HG02970 (cell line): ENCODE data around the gene GCNT2.
"Not testable (repeated sequence)": the region's sequence is repeated elsewhere in the genome, so short reads cannot be mapped to it uniquely, and the experiment has no call there.

Experiments used
- ATAC-seq: cut with Tn5 transposase; IDR thresholded peaks from one replicate; pipeline ENCODE4 v1.9.1; 2021; ENCODE audit warnings: mild to moderate bottlenecking, moderate library complexity, moderate number of reproducible peaks; ENCODE audit not compliant: unreplicated experiment, low FRiP score

Gene GCNT2

DNA sequence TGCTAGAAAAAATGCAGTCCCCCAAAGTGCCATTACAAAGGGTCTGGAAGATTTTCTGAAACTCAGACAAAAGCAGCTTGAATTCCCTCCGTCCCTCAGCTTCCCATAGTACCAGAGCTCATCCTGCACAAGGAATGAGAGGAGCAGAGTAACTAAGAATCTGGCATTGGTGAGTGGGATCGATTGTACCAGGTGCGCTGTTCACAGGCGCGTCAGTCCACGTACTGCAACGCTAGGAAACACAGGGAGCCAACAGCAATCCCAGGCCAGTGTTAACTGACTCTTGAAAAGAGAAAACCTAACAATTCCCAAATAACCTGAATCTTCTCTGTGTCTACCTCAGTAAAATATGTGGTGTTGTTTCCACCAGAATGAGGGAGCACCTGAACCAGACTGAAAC lies 77.9 kb downstream of the GCNT2 start:
- ATAC-seq, result no peak

DNA sequence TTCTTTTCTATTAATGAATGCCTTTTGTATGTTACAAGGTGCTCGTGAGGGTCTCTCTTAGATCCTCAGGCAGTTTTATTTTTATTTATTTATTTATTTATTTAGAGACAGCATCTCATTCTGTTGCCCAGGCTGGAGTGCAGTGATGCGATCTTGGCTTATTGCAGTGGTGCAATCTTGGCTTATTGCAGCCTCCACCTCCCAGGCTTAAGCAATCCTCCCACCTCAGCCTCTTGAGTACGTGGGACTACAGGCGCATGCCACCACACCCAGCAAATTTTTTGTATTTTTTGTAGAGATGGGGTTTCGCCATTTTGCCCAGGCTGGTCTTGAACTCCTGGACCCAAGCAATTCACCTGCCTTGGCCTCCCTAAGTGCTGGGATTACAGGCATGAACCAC lies 79.5 kb downstream of the GCNT2 start:
- ATAC-seq, result not testable (repeated sequence)

GRCh38 chr6:10603219-10603618 lies 82.1 kb downstream of the GCNT2 start:
- ATAC-seq, result no peak

GRCh38 chr6:10609038-10609437 lies 87.9 kb downstream of the GCNT2 start:
- no peak for ATAC-seq

- no peak for ATAC-seq
These were observed 89.1 kb downstream of the GCNT2 start for GRCh38 chr6:10610289-10610688.

GRCh38 chr6:10612161-10612560 lies 91.0 kb downstream of the GCNT2 start:
- ATAC-seq, result no peak

- ATAC-seq, result no peak
These were observed 91.9 kb downstream of the GCNT2 start for GRCh38 chr6:10613077-10613476.

DNA sequence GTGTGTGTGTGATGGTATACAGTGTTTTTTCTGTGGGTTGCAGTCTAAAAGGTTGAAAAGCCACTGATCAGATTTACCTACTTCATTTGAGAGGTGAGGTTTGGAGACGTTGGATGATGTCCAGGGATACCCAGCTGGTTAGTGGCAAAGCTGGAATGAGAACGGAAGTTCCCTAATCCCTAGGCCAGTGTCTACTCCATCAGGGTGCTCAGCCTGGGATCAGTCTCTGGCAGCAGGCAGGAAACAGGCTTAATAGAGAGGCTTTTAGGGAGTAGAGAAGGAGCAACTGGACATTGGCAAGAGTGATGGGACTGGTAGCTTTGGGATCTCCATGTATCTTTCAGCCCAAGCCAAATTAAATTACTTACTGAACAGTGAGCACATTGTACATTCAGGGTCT lies 92.6 kb downstream of the GCNT2 start:
- ATAC-seq, result no peak

DNA sequence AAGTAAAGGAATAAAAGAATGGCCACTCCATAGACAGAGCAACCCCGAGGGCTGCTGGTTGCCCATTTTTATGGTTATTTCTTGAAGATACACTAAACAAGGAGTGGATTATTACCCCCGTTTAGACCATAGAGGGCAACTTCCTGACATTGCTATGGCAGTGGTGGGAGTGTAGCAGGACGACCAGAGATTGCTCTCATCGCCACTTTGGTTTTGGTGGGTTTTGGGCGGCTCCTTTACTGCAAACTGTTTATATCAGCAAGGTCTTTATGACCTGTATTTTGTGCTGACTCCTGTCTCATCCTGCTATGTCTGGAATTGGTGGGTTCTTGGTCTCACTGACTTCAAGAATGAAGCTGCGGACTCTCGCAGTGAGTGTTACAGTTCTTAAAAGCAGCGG lies 94.5 kb downstream of the GCNT2 start:
- no peak for ATAC-seq

- not testable (repeated sequence) for ATAC-seq
These were observed 95.1 kb downstream of the GCNT2 start for GRCh38 chr6:10616266-10616665.

GRCh38 chr6:10617008-10617696 lies 96.0 kb downstream of the GCNT2 start:
- no peak for ATAC-seq

GRCh38 chr6:10618409-10618808 lies 97.3 kb downstream of the GCNT2 start:
- no peak for ATAC-seq

GRCh38 chr6:10621213-10621612 lies 100.1 kb downstream of the GCNT2 start:
- ATAC-seq, result no peak

DNA sequence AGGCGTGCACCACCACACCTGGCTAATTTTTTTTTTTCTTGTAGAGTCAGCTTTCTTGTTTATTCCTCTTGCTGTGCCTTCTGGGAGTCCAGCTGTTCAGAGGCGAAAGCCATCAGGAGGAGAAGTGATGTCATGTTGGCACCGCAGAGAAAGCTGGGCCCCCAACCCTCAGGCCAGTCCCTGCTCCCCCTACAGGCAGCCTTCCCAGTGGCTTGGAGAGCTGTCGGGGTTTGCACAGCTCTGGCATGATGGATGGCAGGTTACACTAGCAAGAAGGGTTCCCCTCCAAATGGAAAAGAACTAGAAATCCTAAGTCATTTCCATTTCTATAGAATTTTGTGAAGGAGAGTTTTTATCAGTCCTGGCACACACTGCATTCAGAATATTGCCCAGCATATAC lies 100.7 kb downstream of the GCNT2 start:
- ATAC-seq, result no peak

DNA sequence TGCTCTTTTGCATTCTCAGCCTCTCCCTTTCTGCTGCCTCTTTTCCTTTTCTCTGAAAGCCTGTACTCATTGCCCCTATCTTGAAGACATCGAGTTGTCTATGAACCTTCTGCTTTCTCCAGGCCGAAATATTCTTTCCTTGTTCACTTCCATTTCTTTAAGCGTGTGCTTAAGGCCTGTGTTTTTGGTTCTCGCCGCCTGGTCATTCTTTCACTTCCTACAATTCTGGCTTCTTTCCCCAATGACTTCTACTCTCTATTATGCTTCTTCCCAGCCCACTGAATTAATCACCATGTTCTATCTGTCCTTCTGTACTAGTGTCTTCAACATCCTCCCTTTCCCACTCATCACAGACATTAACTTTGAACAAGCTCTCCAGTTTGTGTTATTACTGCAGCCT lies 103.7 kb downstream of the GCNT2 start:
- ATAC-seq, result no peak

DNA sequence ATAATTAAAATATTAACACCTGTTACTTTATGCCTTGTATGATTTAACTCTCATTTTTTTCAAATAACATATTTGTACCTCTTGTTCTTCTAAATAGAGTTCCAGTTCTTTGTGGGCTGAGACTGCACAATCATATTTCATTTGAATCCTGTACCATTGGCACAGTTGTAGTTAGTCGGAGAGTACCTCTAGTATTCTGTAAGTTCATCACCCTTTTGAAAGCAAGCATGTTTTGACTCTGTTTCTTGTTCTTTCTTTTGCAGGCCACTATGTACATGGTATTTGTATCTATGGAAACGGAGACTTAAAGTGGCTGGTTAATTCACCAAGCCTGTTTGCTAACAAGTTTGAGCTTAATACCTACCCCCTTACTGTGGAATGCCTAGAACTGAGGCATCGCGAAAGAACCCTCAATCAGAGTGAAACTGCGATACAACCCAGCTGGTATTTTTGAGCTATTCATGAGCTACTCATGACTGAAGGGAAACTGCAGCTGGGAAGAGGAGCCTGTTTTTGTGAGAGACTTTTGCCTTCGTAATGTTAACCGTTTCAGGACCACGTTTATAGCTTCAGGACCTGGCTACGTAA lies 105.1 kb downstream of the GCNT2 start:
- ATAC-seq, result no peak

GRCh38 chr6:10627800-10628199 lies 106.6 kb downstream of the GCNT2 start:
- no peak for ATAC-seq

DNA sequence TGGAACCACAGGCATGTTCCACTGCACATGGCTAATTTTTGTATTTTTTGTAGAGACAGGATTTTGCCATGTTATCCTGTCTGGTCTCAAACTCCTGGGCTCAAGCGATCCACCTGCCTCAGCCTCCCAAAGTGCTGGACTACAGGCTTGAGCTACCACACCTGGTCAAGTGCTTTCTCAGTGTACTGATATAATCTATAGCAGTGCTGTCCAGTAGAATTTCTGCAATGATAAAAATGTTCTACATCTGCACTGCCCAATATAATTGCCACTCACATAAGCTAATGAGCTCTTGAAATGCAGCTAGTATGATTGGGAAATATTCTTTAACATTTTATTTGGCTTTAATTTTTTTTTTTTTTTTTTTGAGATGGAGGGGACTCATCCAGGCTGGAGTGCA lies 109.0 kb downstream of the GCNT2 start:
- no peak for ATAC-seq

DNA sequence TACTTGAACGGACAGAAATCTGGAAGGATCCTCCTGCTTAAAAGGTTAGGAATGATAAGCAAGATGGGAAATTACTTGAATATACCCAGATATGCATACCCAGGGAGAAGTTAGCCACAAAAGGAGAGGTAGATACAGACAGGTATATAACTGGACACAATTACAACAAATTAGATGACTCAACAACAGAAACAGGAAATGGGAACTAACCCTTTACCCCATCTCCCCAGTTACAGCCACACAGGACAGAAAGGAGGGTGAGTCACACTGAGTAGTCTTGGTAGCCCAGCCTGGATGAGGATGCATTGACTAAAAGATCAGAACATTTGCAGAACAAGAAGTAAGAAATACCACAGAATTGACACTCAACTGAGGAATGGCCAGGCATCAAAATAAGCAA lies 112.1 kb downstream of the GCNT2 start:
- peak; percentile 79 for ATAC-seq

- no peak for ATAC-seq
These were observed 119.3 kb downstream of the GCNT2 start for GRCh38 chr6:10640412-10640811.

DNA sequence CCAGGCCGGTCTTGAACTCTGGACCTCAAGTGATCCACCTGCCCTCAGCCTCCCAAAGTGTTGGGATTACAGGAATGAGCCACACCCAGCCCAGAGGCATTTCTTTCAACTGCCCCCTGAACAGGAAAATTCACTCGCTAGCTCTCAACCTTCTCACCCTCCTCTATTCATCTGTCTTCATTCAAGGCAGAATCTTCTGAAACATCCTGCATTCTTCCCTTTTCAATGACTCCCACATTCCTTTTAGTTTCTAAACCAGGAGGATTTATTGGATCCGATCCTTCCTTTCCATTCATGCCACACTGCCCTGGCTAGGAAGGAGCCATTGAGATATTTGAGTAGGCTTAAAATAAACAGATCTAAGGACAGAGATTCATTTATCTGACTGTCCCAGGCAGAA lies 120.4 kb downstream of the GCNT2 start:
- ATAC-seq, result no peak

DNA sequence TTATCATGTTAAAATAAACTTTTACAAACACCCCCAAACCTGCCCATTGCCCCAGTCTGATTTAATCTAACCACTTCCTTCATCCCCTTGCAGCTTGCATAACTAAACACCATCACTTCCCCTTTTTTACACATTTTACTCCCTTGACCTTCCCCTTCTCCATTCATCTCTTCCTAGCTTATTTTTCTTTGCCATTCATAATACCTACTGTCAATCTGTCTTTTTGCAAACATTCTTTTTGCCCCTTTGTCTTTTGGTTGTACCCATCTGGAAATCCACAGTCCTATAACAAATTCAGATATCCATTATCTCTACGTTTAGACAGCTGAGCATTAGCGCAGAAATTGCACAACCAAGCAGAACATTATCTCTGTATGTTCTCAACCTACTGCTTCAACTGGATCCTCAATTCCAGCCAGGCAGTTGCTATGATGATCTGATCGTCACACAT lies 122.1 kb downstream of the GCNT2 start:
- no peak for ATAC-seq
